OCI-LY3 (cell line): Measurements from ENCODE around the gene SLC22A17.

ENCODE experiments used
- H2AFZ ChIP-seq: fragments of 200-600, 300-600 bp; shearing (Covaris generic); 2 replicates; pipeline ENCODE4 v1.6.0; 2014; ENCODE audit warnings: antibody characterized with exemption, low read depth, low read length
- H3K27ac ChIP-seq: fragments of 200-600, 300-600 bp; sonication (generic); 2 replicates; pipeline ENCODE4 v1.5.1; 2014; ENCODE audit warnings: mild to moderate bottlenecking, low read length, moderate library complexity, mixed read lengths
- H3K27me3 ChIP-seq: fragments of 200-600, 300-600 bp; sonication (generic); 2 replicates; pipeline ENCODE4 v1.6.1; 2014; ENCODE audit warnings: low read depth, low read length, mixed read lengths
- H3K36me3 ChIP-seq: fragments of 200-600, 300-600 bp; sonication (generic); replicated peaks from 2 replicates; pipeline ENCODE3; 2014; ENCODE audit warnings: low read depth, low read length, mixed read lengths
- H3K4me1 ChIP-seq: fragments of 300-600, 200-600 bp; sonication (generic); 2 replicates; pipeline ENCODE4 v1.6.1; 2014; ENCODE audit warnings: low read length, mixed read lengths
- H3K4me2 ChIP-seq: fragments of 200-600, 300-600 bp; sonication (generic); 2 replicates; pipeline ENCODE4 v1.6.1; 2014; ENCODE audit warnings: low read length, mixed read lengths
- H3K4me3 ChIP-seq: fragments of 300-600, 200-600 bp; sonication (generic); 2 replicates; pipeline ENCODE4 v1.5.1; 2014; ENCODE audit warnings: antibody characterized with exemption, mild to moderate bottlenecking, low read length, moderate library complexity
- H3K79me2 ChIP-seq: fragments of 300-600, 200-600 bp; shearing (Covaris generic); 2 replicates; pipeline ENCODE4 v1.6.1; 2014; ENCODE audit warnings: mild to moderate bottlenecking, low read length, mixed read lengths
- H3K9ac ChIP-seq: fragments of 300-600, 200-600 bp; shearing (Covaris generic); 2 replicates; pipeline ENCODE4 v1.6.0; 2014; ENCODE audit warnings: mild to moderate bottlenecking, low read length, moderate library complexity
- H3K9me3 ChIP-seq: fragments of 200-600, 300-600 bp; shearing (Covaris generic); 2 replicates; pipeline ENCODE4 v1.6.1; 2014; ENCODE audit warnings: low read length, mixed read lengths; ENCODE audit not compliant: insufficient read depth
- H4K20me1 ChIP-seq: fragments of 200-600, 300-600 bp; sonication (generic); 2 replicates; pipeline ENCODE4 v1.6.1; 2016; ENCODE audit warnings: low read length, mixed read lengths; ENCODE audit not compliant: insufficient read depth
- EZH2phosphoT487 ChIP-seq: fragments of 200-600 bp; shearing (Covaris generic); IDR thresholded peaks from 2 replicates; pipeline ENCODE4 v1.6.1; 2018; ENCODE audit warnings: antibody characterized with exemption, mixed run types, low read depth
- TF ChIP-seq, protein P1 (sequence below): fragments of 200-600, 300-600 bp; sonication (generic); IDR thresholded peaks from 2 replicates; pipeline ENCODE4 v1.5.1; 2014; ENCODE audit warnings: antibody characterized with exemption, low read length, low read depth

Gene SLC22A17

DNA sequence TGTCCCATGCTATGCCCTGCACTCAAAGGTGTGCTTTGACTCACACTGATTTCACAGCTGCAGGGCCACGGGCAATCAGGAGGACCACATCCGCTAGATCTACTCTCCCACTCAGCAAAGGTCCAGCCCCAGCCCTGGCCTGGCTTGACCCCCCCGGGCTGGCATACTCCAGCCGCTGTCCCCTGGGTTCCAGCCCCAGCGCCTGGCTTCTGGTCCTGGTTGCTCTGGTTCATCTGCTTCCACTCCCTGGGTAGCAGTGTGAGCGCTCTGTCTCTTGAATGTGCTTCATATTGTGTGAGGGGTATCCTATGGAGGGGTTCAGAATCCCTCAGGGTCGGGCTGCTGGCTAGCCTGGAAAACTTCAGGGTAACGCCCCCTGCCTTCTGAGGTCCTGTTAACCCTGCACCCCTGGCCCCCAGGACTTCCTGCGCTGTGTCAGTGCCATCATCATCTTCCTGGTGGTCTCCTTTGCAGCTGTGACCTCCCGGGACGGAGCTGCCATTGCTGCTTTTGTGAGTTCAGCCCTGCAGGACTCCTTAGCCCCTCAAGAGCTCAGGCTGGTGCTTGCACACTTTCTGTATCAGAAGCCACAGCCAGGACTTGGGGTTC, 26.0 kb upstream of the SLC22A17 start:
- Histone ChIP-seq H3K4me2 (no peak overlapping the region), H3K27ac (no peak overlapping the region), H3K4me1 (no peaks in the 10 kb centered on the region), H3K4me3 (no peak overlapping the region), H4K20me1 (no peaks in the 10 kb centered on the region), H3K9me3 (no peaks in the 10 kb centered on the region), H3K9ac (no peak overlapping the region), H3K79me2 (no peaks in the 10 kb centered on the region), H3K27me3 (peaks cover 11% of the 10 kb centered on the region), H3K36me3 (no peaks in the 10 kb centered on the region), H2AFZ (no peak overlapping the region)
- TF ChIP-seq, protein P1, sequence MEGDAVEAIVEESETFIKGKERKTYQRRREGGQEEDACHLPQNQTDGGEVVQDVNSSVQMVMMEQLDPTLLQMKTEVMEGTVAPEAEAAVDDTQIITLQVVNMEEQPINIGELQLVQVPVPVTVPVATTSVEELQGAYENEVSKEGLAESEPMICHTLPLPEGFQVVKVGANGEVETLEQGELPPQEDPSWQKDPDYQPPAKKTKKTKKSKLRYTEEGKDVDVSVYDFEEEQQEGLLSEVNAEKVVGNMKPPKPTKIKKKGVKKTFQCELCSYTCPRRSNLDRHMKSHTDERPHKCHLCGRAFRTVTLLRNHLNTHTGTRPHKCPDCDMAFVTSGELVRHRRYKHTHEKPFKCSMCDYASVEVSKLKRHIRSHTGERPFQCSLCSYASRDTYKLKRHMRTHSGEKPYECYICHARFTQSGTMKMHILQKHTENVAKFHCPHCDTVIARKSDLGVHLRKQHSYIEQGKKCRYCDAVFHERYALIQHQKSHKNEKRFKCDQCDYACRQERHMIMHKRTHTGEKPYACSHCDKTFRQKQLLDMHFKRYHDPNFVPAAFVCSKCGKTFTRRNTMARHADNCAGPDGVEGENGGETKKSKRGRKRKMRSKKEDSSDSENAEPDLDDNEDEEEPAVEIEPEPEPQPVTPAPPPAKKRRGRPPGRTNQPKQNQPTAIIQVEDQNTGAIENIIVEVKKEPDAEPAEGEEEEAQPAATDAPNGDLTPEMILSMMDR, result no peak
- TF ChIP-seq EZH2phosphoT487, result no peak

DNA sequence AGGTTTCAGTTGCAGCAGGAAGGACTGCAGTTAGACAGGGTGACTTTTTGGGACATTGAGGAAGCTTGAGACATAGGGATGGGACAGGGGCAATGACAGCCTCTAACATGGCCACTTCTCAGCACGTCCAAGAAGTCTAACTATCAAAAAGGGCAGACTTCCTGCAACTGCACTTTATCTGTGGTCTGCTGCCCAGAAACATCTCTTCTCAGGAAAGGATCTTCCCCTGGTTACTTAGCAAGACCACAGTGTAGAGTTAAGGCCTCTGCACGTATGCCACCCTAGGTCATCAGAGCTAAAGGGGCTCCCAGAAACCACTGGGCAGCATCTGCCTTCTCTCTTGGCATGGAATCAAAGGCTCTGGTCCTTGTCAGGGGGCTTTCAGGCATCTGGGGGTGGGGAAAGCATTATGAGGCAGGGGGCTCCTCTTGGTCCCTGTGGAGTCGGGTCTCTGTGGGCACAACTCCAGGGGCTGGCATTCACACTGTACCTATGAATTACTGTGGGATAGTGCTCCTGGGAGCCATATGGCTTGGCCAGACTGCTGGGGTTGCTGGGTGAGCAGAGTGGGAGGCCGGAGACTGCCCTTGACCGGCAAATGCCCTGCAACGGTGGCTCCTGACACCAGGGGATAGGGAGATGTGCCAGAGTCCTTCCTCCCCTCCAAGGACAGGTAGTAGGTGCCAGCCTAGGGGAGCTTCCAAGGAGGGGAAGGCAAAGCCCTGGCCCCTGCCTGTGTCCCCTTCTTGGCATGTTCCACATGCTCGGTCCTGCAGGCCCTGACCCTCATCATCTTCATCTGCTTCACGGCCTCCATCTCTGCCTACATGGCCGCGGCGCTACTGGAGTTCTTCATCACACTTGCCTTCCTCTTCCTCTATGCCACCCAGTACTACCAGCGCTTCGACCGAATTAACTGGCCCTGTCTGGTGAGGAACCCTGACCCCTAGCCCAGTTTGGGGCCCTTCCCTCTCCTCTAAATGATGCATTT, 25.2 kb upstream of the SLC22A17 start:
- Histone ChIP-seq H3K9me3 (no peaks in the 10 kb centered on the region), H3K27me3 (peaks cover 11% of the 10 kb centered on the region), H3K36me3 (no peaks in the 10 kb centered on the region), H3K4me3 (no peak overlapping the region), H4K20me1 (no peaks in the 10 kb centered on the region), H3K9ac (no peak overlapping the region), H3K79me2 (no peaks in the 10 kb centered on the region), H2AFZ (no peak overlapping the region), H3K4me1 (no peaks in the 10 kb centered on the region), H3K27ac (no peak overlapping the region), H3K4me2 (no peak overlapping the region)
- TF ChIP-seq, protein P1, result no peak
- TF ChIP-seq EZH2phosphoT487, result no peak

DNA sequence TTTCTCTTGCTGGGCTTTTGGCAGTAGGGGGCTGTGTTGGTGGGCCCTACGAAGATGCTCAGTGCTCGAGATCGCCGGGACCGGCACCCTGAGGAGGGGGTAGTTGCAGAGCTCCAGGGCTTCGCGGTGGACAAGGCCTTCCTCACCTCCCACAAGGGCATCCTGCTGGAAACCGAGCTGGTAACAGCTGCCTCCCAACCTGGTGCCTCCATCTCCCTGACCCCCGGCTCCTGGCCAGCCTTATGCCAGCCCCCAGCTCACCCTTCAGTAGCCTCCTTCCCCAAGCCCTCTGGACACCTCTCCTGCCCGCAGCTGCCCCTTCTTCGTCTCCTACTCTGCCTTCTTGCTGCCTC, 24.5 kb upstream of the SLC22A17 start:
- Histone ChIP-seq H2AFZ (no peak overlapping the region), H3K9me3 (no peaks in the 10 kb centered on the region), H3K27ac (no peak overlapping the region), H3K79me2 (no peaks in the 10 kb centered on the region), H3K4me1 (no peaks in the 10 kb centered on the region), H3K9ac (no peak overlapping the region), H4K20me1 (no peaks in the 10 kb centered on the region), H3K4me2 (no peak overlapping the region), H3K36me3 (no peaks in the 10 kb centered on the region), H3K4me3 (no peak overlapping the region), H3K27me3 (peaks cover 11% of the 10 kb centered on the region)
- TF ChIP-seq, protein P1, result no peak
- no peak for TF ChIP-seq EZH2phosphoT487

DNA sequence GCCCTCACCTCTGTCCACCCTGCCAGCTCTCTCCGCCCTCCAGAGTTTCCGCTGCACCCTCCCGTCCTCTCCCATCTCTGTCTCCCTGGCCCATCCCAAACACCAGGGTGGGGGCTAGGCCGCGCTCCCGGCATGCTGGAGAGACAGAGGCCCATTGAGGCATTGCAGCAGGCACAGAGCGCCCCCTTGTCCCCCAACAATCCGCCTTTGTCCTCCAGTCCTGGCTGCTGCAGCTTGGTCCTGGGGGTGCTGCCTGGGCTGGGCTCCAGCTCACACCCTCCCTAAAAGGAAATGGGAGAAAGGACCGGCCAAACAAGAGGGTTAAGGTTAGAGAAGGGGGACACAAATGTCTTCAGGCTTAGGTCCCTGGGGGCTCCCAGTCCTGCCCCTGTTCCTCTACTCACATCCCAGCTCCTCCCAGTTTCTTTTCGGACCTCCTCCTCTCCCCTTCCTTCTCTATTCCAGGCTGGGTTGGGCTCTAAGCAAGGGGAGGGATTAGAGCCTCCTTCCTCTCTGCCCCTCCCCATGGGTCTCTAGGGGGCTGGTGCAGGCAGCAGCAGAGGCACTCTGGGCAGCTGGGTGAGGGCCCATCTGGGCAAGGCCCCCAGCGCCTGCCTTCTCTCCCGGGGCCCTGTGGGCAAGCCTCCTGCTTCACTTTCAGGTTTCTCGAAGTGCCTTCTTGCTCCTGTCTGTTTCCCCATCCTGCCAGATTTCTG, 24.0 kb upstream of the SLC22A17 start, which contains the start of gene CMTM5:
CMTM5 (plus strand) TSS at position 565 of the 716 bp plus-strand sequence. CDS start 206 bp downstream, outside the sequence.
- H3K4me3 ChIP-seq, result no peak within 1 kb of the TSS
- H3K36me3 ChIP-seq, result no peaks in the 10 kb centered on the region
- TF ChIP-seq EZH2phosphoT487, result no peak
- H3K4me1 ChIP-seq, result no peaks in the 10 kb centered on the region
- H4K20me1 ChIP-seq, result no peaks in the 10 kb centered on the region
- no peaks in the 10 kb centered on the region for H3K79me2 ChIP-seq
- peaks cover 11% of the 10 kb centered on the region for H3K27me3 ChIP-seq
- no peak within 1 kb of the TSS for H3K4me2 ChIP-seq
- H3K9me3 ChIP-seq, result no peaks in the 10 kb centered on the region
- no peak within 1 kb of the TSS for H2AFZ ChIP-seq
- H3K9ac ChIP-seq, result no peak within 1 kb of the TSS
- no peak within 1 kb of the TSS for H3K27ac ChIP-seq
